GM08714 (cell line): ENCODE results near the gene SLC7A1.

ENCODE experiments used
- H3K4me3 ChIP-seq: fragments of 200-500 bp; sonication (Bioruptor generic); 2 replicates; pipeline ENCODE4 v1.5.1; 2014; ENCODE audit warnings: mild to moderate bottlenecking, low read length, inconsistent platforms
- ZNF274 ChIP-seq: IDR thresholded peaks from 2 replicates; pipeline ENCODE4 v1.6.1; 2012; ENCODE audit warnings: mild to moderate bottlenecking, low read depth, low read length

SLC7A1 gene

GRCh38 chr13:29510651-29511084 is 84.8 kb downstream of the SLC7A1 start:
- no peak overlapping the region for H3K4me3 ChIP-seq
- TF ChIP-seq ZNF274, result no peak

- H3K4me3 ChIP-seq, result no peak overlapping the region
- no peak for TF ChIP-seq ZNF274
Observed at GRCh38 chr13:29509999-29510589, 85.4 kb downstream of the SLC7A1 start.

GRCh38 chr13:29508876-29509252 is 86.6 kb downstream of the SLC7A1 start:
- no peak for TF ChIP-seq ZNF274
- no peak overlapping the region for H3K4me3 ChIP-seq

DNA sequence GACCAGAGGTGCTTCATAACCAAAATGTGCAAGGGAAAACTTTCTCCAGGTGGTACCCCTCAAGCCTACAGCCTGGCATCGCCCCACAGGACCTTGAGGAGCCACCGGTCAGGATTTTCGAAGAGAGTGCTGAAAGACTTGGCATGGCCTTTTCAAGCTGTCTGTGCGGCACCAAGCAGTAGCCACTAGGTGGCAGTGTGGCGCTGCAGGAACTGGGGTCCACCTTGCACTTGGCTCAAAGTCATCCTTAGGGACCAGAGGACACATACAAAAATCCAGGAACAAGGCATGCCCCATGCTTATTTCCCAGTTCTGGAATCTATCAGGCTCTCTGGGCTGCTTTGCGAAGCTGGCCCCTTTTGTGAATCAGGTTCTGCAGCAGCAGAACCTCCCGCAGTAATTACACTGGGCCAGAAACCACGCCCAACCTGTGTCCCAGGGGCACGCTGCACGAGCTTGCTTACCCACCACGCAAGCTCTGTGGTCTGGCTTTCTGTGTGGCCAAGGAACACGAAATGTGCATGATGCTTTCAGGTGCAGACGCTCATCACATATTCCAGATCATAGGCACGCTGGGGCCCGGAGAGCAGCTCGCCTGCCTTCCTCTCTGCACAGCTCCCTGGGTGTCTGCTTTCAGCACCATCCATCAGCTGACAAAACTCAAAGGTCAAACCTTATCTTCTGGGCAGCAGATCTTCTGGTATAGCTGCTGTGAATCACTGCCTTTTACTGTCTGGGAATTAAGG is 87.2 kb downstream of the SLC7A1 start:
- H3K4me3 ChIP-seq, result no peak overlapping the region
- TF ChIP-seq ZNF274, result no peak

DNA sequence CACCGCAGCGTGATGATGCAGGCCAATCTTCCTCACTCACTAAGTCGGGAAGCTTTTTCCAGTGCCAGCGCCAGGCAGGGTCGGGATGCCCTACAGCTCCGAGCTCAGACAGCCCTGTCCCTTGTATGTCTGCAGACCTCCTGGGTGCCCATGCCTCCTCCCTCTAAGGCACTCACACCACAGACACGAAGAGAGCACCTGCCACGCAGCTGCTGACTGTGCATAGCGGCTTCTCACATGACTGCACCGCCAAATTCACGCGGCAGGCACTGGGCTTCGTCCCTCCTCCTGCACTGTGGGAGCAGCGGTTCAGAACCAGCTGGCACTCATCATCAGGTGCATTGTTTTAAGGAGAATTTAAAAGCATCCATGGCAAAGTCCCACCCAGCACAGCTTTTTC is 88.1 kb downstream of the SLC7A1 start:
- TF ChIP-seq ZNF274, result no peak
- no peak overlapping the region for H3K4me3 ChIP-seq

GRCh38 chr13:29505950-29506349 is 89.5 kb downstream of the SLC7A1 start:
- TF ChIP-seq ZNF274, result no peak
- H3K4me3 ChIP-seq, result no peak overlapping the region

GRCh38 chr13:29505511-29505910 is 90.0 kb downstream of the SLC7A1 start:
- no peak overlapping the region for H3K4me3 ChIP-seq
- no peak for TF ChIP-seq ZNF274

GRCh38 chr13:29504691-29505090 is 90.8 kb downstream of the SLC7A1 start:
- no peak overlapping the region for H3K4me3 ChIP-seq
- no peak for TF ChIP-seq ZNF274

DNA sequence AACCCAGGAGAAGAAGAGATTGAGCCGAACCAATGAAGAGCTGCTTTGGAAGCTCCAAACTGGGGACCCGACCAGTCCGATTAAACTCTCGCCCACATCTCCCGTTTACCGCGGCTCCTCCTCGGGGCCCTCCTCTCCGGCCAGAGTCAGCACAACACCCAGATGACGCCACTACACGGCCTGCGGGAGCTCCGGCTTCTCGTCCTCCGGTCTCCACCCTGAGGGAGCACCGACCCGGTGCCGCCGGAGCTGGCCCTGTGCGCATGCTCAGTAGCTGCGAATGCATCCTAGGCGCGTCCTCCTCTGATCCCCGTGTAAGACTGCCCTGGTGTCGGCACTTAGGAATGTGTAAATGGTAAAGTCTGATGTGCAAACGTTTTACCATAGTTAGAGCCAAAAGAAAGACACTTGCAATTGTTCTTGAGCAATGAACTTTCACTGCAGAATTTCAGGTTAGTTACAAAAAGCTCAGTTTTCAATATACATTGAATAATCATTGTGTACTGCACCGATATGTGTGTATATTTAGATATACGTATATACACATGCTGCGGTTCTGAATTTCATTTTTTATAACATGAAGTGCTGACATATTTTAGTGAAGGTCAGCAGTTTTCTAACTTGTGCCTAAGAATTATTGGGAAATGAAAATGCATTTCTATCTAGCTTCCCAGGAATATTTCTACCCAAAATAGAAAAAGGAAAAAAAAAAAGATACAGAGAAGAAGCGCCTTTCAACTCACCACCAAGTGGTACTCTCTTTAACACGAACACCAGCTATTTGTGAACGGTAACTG is 92.2 kb downstream of the SLC7A1 start:
- H3K4me3 ChIP-seq, result no peak overlapping the region
- TF ChIP-seq ZNF274, result no peak

DNA sequence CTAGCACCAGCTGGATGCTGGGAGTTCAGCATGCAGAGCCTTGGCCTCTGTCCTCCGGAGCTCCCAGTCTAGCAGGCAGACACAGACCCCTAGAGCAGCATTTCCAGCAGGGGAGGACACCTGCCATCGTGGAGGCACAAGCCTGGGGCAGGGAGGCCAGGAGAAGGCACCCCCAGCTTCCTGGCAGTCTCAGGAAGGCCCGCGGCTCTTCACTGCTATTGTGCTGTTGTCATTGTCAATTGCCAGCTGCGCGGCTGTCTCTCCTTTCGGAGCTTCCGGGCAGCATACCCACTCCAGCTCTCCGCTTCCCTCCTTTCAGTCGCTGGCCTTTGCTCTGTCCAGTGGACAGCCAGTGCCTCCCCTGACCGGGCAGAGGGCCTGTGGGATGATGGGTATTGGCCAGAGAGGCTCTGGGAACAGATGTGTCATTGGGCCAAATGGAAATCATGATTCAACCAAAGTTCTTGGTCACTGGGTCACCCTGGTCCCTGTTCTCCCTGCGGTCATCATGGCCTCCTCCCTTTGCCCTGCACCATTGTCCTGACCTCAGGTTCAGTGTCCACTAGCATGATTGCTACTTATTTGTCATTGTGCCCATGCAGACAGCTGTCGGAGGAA is 93.0 kb downstream of the SLC7A1 start:
- H3K4me3 ChIP-seq, result no peak overlapping the region

GRCh38 chr13:29501674-29502073 is 93.8 kb downstream of the SLC7A1 start:
- H3K4me3 ChIP-seq, result no peak overlapping the region
- no peak for TF ChIP-seq ZNF274

More for the DNA sequence above, 93.0 kb downstream of the SLC7A1 start:
- TF ChIP-seq ZNF274, result no peak

DNA sequence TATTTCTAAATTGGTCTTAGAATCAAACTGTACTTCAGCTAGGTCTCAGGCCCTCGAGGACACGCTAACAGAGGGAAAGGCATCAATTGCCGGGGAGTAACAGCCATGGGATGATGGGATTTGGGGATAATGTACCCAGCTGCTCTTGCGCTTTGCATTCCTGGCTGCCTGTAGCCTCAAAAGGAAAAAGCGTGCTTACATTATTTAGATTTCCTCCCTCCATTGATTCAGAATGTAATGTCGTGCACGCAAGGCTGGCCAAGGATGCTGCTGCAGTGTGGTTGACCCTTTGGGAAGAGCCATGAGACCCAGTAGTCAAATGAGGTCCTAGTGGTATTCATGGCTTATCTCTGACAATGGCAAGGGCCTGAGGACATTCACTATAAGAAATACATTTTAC is 95.1 kb downstream of the SLC7A1 start:
- TF ChIP-seq ZNF274, result no peak

GRCh38 chr13:29499506-29500165 is 95.9 kb downstream of the SLC7A1 start:
- TF ChIP-seq ZNF274, result no peak
- no peak overlapping the region for H3K4me3 ChIP-seq

More for the DNA sequence above, 95.1 kb downstream of the SLC7A1 start:
- no peak overlapping the region for H3K4me3 ChIP-seq
